Esophagus muscularis mucosa (tissue), 4 donors: ENCODE results near the gene MAN1C1. TPM values are rescaled to one million over a fixed set of nuclear protein-coding genes. Genes with fewer than 3 reads are reported as not detected.
A peak's percentile ranks its signal among the peaks of the same experiment; 100 is the strongest.
"Not testable (repeated sequence)": the region's sequence is repeated elsewhere in the genome, so short reads cannot be mapped to it uniquely, and the experiment has no call there.

Source experiments
- DNase-seq: peaks from one replicate; pipeline ENCODE4 v3.0.0-alpha.2; 2017; ENCODE audit errors: extremely low spot score
- H3K27ac ChIP-seq, 4 donors: fragments of 200-600 bp; sonication (generic); replicated peaks in 1 of 4; 1 replicate in 3 of 4; 2 replicates in 1 of 4; pipeline ENCODE4 v1.5.1; 2016 to 2019; ENCODE audit warnings: mild to moderate bottlenecking in 1 of 4
- H3K27me3 ChIP-seq, 4 donors: fragments of 200-600 bp; sonication (generic); one replicate each; pipeline versions ENCODE4 v1.5.1 to v1.6.0; 2016 to 2019
- H3K36me3 ChIP-seq, 4 donors: fragments of 200-600 bp; sonication (generic); one replicate each; pipeline ENCODE4 v1.5.1; 2016 to 2019
- H3K4me1 ChIP-seq, 4 donors: fragments of 200-600 bp; sonication (generic); one replicate each; pipeline ENCODE4 v1.5.1; 2016 to 2019
- H3K4me3 ChIP-seq, 4 donors: fragments of 200-600 bp; sonication (generic); 1 replicate in 2 of 4; 2 replicates in 2 of 4; pipeline ENCODE4 v1.5.1; 2016 to 2019; ENCODE audit warnings: mild to moderate bottlenecking in 4 of 4, moderate library complexity in 1 of 4
- H3K9me3 ChIP-seq, 4 donors: fragments of 200-600 bp; sonication (generic); 1 replicate in 3 of 4; 2 replicates in 1 of 4; pipeline ENCODE4 v1.5.1; 2016 to 2019
- EP300 ChIP-seq: sonication (generic); formaldehyde crosslinking; IDR thresholded peaks from one replicate; pipeline ENCODE4 v1.6.1; 2017; ENCODE audit warnings: antibody characterized with exemption
- POLR2A ChIP-seq: fragments of 450-650 bp; IDR thresholded peaks from one replicate; pipeline ENCODE4 v1.6.1; 2017; ENCODE audit warnings: antibody characterized with exemption, moderate library complexity, mild to moderate bottlenecking, low read depth
- POLR2AphosphoS5 ChIP-seq, 2 donors: sonication (generic); formaldehyde crosslinking; IDR thresholded peaks; one replicate each; pipeline ENCODE4 v1.6.1; 2017; ENCODE audit warnings: antibody characterized with exemption in 2 of 2
- WGBS: methylation state at CpG from one replicate; pipeline ENCODE4 v1.1.5; 2018; 5-methylcytosine and 5-hydroxymethylcytosine counted together
- intact Hi-C: fragments of 100-400 bp; cut with DNase I; formaldehyde crosslinking; loops from one replicate; pipeline ENCODE4 v1.15.1; 2023
- total RNA-seq, 4 donors: library from RNA; depleted of rRNA; stranded (reverse); fragments of >200 nt; gene quantifications; one replicate each; pipeline versions ENCODE4 v1.1.0 to v1.2.1, GENCODE V29; 2016
- TF ChIP-seq, protein P1 (sequence below), 3 experiments: fragments of 200-600 bp in 2 of 3; fragments of 450-650 bp in 1 of 3; sonication (generic) in 2 of 3; IDR thresholded peaks; one replicate each; pipeline ENCODE4 v1.5.1; 2017 to 2019; ENCODE audit warnings: antibody characterized with exemption in 3 of 3, mild to moderate bottlenecking in 2 of 3, moderate library complexity in 1 of 3

Gene MAN1C1
- total RNA-seq, 4 donors from 2014 or later: 20.2 to 22.8 (median 20.7) TPM

GRCh38 chr1:25731626-25732370, 115.2 kb downstream of the MAN1C1 start:
- peaks cover 46 to 69% (median 58%) of the 10 kb centered on the region in 4 donors for H3K4me1 ChIP-seq

DNA sequence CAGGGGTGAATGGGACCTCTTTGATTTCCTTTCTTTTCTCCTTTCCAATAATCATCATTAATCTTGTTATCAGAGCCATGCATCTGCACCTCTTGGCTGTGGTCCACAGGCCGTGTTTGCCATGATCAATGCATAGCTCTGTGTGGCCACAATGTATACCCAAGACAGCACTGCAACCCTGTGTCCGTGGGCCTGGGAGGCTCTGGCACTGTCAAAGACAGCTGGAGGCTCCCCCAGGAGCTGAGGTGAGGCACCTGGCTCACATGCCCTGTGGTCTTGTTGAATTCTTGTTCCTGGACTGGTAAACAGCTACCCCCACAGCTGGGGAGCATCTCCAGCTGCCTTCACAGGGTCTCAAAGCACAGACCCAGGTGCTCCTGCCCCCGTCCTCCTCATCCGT, 116.2 kb downstream of the MAN1C1 start:
- Histone ChIP-seq H3K27me3 (no peaks in the 10 kb centered on the region), H3K9me3 (no peaks in the 10 kb centered on the region), H3K36me3 (no peaks in the 10 kb centered on the region), H3K4me3 (no peak overlapping the region), H3K4me1 (peaks cover 42 to 66% (median 57%) of the 10 kb centered on the region in 4 donors), H3K27ac (no peak overlapping the region)
- no peak for DNase-seq
- 95% methylated on average over 4 of the region's 4 CpGs for WGBS
- intact Hi-C loops: no loop called here
- TF ChIP-seq EP300 (no peak), POLR2A (no peak), POLR2AphosphoS5 (IDR thresholded peaks at IDR 0.05) (no peak)
- TF ChIP-seq, protein P1, sequence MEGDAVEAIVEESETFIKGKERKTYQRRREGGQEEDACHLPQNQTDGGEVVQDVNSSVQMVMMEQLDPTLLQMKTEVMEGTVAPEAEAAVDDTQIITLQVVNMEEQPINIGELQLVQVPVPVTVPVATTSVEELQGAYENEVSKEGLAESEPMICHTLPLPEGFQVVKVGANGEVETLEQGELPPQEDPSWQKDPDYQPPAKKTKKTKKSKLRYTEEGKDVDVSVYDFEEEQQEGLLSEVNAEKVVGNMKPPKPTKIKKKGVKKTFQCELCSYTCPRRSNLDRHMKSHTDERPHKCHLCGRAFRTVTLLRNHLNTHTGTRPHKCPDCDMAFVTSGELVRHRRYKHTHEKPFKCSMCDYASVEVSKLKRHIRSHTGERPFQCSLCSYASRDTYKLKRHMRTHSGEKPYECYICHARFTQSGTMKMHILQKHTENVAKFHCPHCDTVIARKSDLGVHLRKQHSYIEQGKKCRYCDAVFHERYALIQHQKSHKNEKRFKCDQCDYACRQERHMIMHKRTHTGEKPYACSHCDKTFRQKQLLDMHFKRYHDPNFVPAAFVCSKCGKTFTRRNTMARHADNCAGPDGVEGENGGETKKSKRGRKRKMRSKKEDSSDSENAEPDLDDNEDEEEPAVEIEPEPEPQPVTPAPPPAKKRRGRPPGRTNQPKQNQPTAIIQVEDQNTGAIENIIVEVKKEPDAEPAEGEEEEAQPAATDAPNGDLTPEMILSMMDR (IDR thresholded peaks at IDR 0.05): no peak

More at GRCh38 chr1:25731626-25732370, 115.2 kb downstream of the MAN1C1 start:
- WGBS: 92% methylated on average over 3 of the region's 4 CpGs
- Histone ChIP-seq H3K27ac (peak overlapping the region in 1 of 4 donors; percentile 82), H3K27me3 (no peaks in the 10 kb centered on the region), H3K4me3 (no peak overlapping the region), H3K9me3 (no peaks in the 10 kb centered on the region), H3K36me3 (no peaks in the 10 kb centered on the region)
- DNase-seq: no peak
- no peak for TF ChIP-seq POLR2A
- TF ChIP-seq, protein P1 (IDR thresholded peaks at IDR 0.05): no peak
- no peak for TF ChIP-seq EP300
- no peak for TF ChIP-seq POLR2AphosphoS5 (IDR thresholded peaks at IDR 0.05)
- intact Hi-C loops: no loop called here

GRCh38 chr1:25733271-25733670, 116.7 kb downstream of the MAN1C1 start:
- no peak overlapping the region for H3K4me3 ChIP-seq
- H3K36me3 ChIP-seq: no peaks in the 10 kb centered on the region
- TF ChIP-seq POLR2AphosphoS5 (IDR thresholded peaks at IDR 0.05): no peak
- TF ChIP-seq, protein P1 (IDR thresholded peaks at IDR 0.05): no peak
- TF ChIP-seq EP300: no peak
- TF ChIP-seq POLR2A: no peak
- H3K9me3 ChIP-seq: no peaks in the 10 kb centered on the region
- peaks cover 38 to 61% (median 52%) of the 10 kb centered on the region in 4 donors for H3K4me1 ChIP-seq
- no peak overlapping the region for H3K27ac ChIP-seq
- intact Hi-C loops: no loop called here
- 95% methylated on average over 9 of the region's 9 CpGs for WGBS
- DNase-seq: no peak
- no peaks in the 10 kb centered on the region for H3K27me3 ChIP-seq

GRCh38 chr1:25734991-25735390, 118.4 kb downstream of the MAN1C1 start:
- H3K4me3 ChIP-seq, H3K27me3 ChIP-seq, DNase-seq, H3K36me3 ChIP-seq, H3K27ac ChIP-seq, intact Hi-C loops, H3K9me3 ChIP-seq: not testable (repeated sequence)
- WGBS: 81% methylated on average over 10 of the region's 10 CpGs
- H3K4me1 ChIP-seq: peaks cover 24 to 46% (median 38%) of the 10 kb centered on the region in 4 donors

GRCh38 chr1:25735956-25736529, 119.5 kb downstream of the MAN1C1 start:
- H3K4me1 ChIP-seq: peaks cover 14 to 36% (median 27%) of the 10 kb centered on the region in 4 donors
- intact Hi-C loops: no loop called here
- no peaks in the 10 kb centered on the region for H3K36me3 ChIP-seq
- H3K4me3 ChIP-seq: no peak overlapping the region
- DNase-seq: no peak
- TF ChIP-seq POLR2A (no peak), EP300 (no peak), POLR2AphosphoS5 (IDR thresholded peaks at IDR 0.05) (no peak)
- TF ChIP-seq, protein P1 (IDR thresholded peaks at IDR 0.05): no peak
- H3K27ac ChIP-seq: no peak overlapping the region
- WGBS: 100% methylated on average over 1 of the region's 1 CpG
- no peaks in the 10 kb centered on the region for H3K27me3 ChIP-seq
- H3K9me3 ChIP-seq: no peaks in the 10 kb centered on the region
